Psoas muscle (tissue), 8 donors: Measurements from ENCODE around the gene TUBA3C. TPM values are rescaled to one million over a fixed set of nuclear protein-coding genes. Genes with fewer than 3 reads are reported as not detected.

Source experiments
- ATAC-seq, 4 donors: fragments of 200-7000 bp; cut with Tn5 transposase; one replicate each; pipeline ENCODE4 v1.9.1; 2020; ENCODE audit warnings: moderate library complexity in 3 of 4, mild to moderate bottlenecking in 2 of 4
- DNase-seq, 2 donors: peaks; one replicate each; pipeline ENCODE4 v3.0.0-alpha.2; 2020
- H3K27ac ChIP-seq: fragments of 200-600 bp; one replicate; pipeline ENCODE4 v1.8.0; 2022
- H3K27me3 ChIP-seq, 3 donors: fragments of 200-600 bp in 1 of 3; one replicate each; pipeline versions ENCODE4 v1.6.1 to v1.8.0; 2013 to 2022; ENCODE audit warnings: low read length in 2 of 3, mild to moderate bottlenecking in 2 of 3, moderate library complexity in 1 of 3; ENCODE audit not compliant: insufficient read depth in 3 of 3
- H3K36me3 ChIP-seq, 2 donors: fragments of 200-600 bp in 1 of 2; one replicate each; pipeline versions ENCODE4 v1.6.1 to v1.8.0; 2013 to 2022; ENCODE audit warnings: low read depth in 1 of 2, mild to moderate bottlenecking in 1 of 2, moderate library complexity in 1 of 2; ENCODE audit not compliant: insufficient read depth in 1 of 2
- H3K4me1 ChIP-seq: fragments of 200-600 bp; one replicate; pipeline ENCODE4 v1.8.0; 2022
- H3K4me3 ChIP-seq: fragments of 200-600 bp; one replicate; pipeline ENCODE4 v1.8.0; 2022; ENCODE audit warnings: mild to moderate bottlenecking
- H3K9me3 ChIP-seq: fragments of 200-600 bp; one replicate; pipeline ENCODE4 v1.8.0; 2022
- WGBS, 3 donors: extraction: QIAGEN DNeasy Blood & Tissue Kit; methylation state at CpG; one replicate each; pipeline versions ENCODE4 v1.1.6 to v1.1.7; 2013; 5-methylcytosine and 5-hydroxymethylcytosine counted together
- intact Hi-C, 2 donors: fragments of 100-400 bp; cut with DNase I; formaldehyde crosslinking; loops; one replicate each; pipeline versions ENCODE4 v1.11.0 to v1.14.2; 2022
- polyA plus RNA-seq, 3 donors: library from polyadenylated mRNA; stranded (reverse); fragments of 200-250 nt; gene quantifications; one replicate each; pipeline ENCODE4 v1.2.3, GENCODE V29; 2013
- total RNA-seq, 4 donors: library from RNA; stranded (reverse); fragmentation: NEBNext Ultra II Directional in 2 of 4; extraction: Animal tissue kit (Norgen Biotek cat#: 25700) in 2 of 4; gene quantifications; one replicate each; pipeline versions ENCODE4 v1.2.1 to v1.2.4, GENCODE V29; 2021 to 2023
- TF ChIP-seq, protein P1 (sequence below): fragments of 200-600 bp; IDR thresholded peaks from one replicate; pipeline ENCODE4 v1.8.0; 2022; ENCODE audit warnings: antibody characterized with exemption
- donor health status: healthy with polysubstance abuse.
- donor health status: DM: no; HTN: no; CAD: no; lungs with moderate emphysema.
- donor health status: Bipolar disorder and iron deficiency.
- donor health status: healthy.
- donor health status: DM: yes; HTN: yes; CAD: no.
- donor health status: DM: no; HTN: no; CAD: no.
- donor health status: DM: no; HTN: no; CAD: no.
- donor health status: DM: yes; HTN: yes; CAD: no.

Gene TUBA3C
- total and polyA plus RNA-seq, 7 donors: 0.03 TPM; not detected in 6

DNA sequence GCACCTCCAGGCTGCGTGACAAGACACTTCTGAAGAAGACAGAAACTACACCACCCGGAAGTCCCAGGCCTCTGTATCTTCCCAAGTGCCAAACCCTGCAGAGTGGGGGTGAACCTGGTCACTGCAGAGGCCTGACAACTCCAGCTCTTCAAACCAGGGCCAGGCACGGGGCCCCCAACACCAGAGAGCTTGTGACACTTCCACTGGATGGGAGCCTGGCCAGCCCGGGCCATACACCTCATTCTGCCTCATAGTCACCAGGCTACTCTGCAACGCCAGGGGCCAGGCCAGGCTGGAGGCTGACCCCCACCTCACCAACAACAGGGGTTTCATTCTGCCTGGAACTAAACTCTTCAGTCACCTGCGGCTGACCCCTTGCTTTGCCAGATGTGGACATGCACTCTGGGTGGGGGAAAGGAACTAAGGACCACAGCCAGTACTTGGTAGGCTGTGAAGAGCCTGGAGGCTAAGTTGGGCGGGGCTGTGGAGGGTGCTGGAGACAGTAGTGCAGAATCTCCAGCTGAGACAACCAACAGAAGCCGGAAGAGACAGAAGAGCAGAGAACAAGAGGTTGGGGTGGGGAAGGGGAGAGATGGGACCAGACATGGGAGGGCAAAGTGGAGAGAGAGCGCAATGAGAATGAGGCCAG lies 23.0 kb downstream of the TUBA3C start:
- intact Hi-C loops: no loop called here
- H3K27me3 ChIP-seq: peaks cover 0 to 2% (median 0%) of the 10 kb centered on the region in 3 donors
- 54 to 63% (median 57%) methylated on average over 8 to 9 of the region's 9 CpGs for WGBS, 3 donors
- no peaks in the 10 kb centered on the region for H3K36me3 ChIP-seq
- H3K27ac ChIP-seq: no peak overlapping the region
- TF ChIP-seq, protein P1, sequence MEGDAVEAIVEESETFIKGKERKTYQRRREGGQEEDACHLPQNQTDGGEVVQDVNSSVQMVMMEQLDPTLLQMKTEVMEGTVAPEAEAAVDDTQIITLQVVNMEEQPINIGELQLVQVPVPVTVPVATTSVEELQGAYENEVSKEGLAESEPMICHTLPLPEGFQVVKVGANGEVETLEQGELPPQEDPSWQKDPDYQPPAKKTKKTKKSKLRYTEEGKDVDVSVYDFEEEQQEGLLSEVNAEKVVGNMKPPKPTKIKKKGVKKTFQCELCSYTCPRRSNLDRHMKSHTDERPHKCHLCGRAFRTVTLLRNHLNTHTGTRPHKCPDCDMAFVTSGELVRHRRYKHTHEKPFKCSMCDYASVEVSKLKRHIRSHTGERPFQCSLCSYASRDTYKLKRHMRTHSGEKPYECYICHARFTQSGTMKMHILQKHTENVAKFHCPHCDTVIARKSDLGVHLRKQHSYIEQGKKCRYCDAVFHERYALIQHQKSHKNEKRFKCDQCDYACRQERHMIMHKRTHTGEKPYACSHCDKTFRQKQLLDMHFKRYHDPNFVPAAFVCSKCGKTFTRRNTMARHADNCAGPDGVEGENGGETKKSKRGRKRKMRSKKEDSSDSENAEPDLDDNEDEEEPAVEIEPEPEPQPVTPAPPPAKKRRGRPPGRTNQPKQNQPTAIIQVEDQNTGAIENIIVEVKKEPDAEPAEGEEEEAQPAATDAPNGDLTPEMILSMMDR: no peak
- ATAC-seq (no peak), DNase-seq (no peak)
- H3K4me1 ChIP-seq: no peaks in the 10 kb centered on the region
- H3K9me3 ChIP-seq: no peaks in the 10 kb centered on the region
- H3K4me3 ChIP-seq: no peak overlapping the region

DNA sequence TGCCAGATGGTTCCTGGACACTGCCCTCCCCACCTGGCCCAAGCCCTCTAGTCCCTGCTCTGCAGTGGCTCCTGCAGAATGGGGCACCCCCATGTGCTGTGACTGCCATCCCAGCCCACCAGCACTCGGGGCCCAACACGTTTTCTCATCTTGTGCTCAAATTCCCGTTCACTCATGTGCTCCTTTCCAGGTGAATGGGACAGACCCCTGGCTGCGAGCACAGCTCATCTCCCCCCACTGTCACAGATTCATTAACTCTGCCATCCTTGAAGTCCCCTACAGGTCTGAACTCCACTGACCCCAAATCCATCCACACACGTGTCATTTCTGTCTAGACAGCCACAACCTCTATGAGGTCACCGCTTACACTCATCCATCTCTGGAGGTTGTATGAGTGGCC lies 23.6 kb downstream of the TUBA3C start:
- Histone ChIP-seq H3K9me3 (no peaks in the 10 kb centered on the region), H3K27ac (no peak overlapping the region), H3K4me1 (no peaks in the 10 kb centered on the region), H3K36me3 (no peaks in the 10 kb centered on the region), H3K27me3 (peaks cover 0 to 1% (median 0%) of the 10 kb centered on the region in 3 donors), H3K4me3 (no peak overlapping the region)
- intact Hi-C loops: no loop called here
- DNase-seq (no peak), ATAC-seq (no peak)
- 54 to 73% (median 69%) methylated on average over 6 of the region's 6 CpGs for WGBS, 3 donors
- TF ChIP-seq, protein P1: no peak

DNA sequence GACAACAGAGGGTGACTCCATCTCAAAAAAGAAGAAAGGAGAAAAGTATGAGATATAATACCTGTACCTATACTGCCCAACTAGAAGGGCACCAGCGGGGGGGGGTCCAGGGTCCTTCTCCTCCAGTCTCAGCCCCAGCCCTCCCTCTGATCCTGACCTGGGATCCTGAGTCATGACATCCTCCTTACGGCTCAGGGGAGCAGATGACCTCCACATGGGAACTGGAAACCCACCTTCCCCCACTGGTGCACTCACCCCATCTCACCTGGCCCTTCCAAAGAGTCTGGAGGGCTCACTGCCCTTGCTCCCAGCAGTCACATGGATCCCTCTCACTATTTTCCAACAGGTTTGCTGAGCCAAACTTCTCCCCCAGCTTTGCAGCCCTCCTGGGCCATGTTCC lies 24.2 kb downstream of the TUBA3C start:
- no peaks in the 10 kb centered on the region for H3K36me3 ChIP-seq
- DNase-seq (no peak), ATAC-seq (no peak)
- TF ChIP-seq, protein P1: no peak
- H3K4me1 ChIP-seq: no peaks in the 10 kb centered on the region
- H3K9me3 ChIP-seq: no peaks in the 10 kb centered on the region
- H3K27me3 ChIP-seq: no peaks in the 10 kb centered on the region
- 55 to 66% (median 57%) methylated on average over 2 of the region's 2 CpGs for WGBS, 3 donors
- no peak overlapping the region for H3K4me3 ChIP-seq
- intact Hi-C loops: no loop called here
- no peak overlapping the region for H3K27ac ChIP-seq

DNA sequence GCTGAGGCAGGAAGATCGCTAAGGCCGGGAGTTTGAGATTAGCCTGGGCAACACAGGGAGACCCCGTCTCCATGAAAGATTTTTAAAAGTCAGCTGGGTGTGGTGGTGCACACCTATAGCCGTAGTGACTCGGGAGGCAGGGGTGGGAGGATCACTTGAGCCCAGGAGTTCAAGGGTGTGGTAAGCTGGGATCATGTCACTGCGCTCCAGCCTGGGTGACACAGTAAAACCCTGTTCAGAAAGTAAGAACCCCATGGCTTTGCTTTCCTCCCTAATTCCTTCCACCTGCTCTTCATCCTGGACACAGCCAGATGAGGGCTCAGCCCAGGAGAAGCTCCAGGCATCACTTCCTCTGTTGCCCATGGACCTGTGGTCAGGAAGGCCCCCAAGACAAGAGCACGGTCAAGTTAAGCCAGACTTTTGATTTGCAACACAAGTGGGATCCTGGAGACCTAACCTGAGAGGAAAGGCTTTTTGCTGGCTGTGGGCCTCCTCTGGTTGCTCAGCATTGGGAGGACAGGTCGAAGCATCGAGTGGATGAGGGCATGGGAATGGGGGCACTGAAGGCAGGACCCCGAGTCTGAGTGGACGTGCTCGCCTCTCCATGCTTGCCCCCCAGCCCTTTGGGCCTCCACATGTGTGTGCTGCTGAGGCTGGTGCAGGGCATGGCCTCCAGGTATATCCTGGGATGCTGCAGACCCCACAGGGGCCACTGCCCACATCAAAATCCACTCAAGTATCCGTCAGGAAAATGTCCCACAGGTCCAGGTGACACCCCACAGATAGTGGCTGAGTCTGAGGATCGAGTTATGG lies 25.4 kb downstream of the TUBA3C start:
- Histone ChIP-seq H3K4me1 (no peaks in the 10 kb centered on the region), H3K36me3 (no peaks in the 10 kb centered on the region), H3K27ac (no peak overlapping the region), H3K9me3 (no peaks in the 10 kb centered on the region), H3K4me3 (no peak overlapping the region), H3K27me3 (no peaks in the 10 kb centered on the region)
- ATAC-seq (no peak), DNase-seq (no peak)
- TF ChIP-seq, protein P1: no peak
- intact Hi-C loops: no loop called here
- WGBS, 3 donors: 68 to 74% (median 72%) methylated on average over 14 of the region's 14 CpGs
